ENCODE results near the gene NXPH1.

DNA sequence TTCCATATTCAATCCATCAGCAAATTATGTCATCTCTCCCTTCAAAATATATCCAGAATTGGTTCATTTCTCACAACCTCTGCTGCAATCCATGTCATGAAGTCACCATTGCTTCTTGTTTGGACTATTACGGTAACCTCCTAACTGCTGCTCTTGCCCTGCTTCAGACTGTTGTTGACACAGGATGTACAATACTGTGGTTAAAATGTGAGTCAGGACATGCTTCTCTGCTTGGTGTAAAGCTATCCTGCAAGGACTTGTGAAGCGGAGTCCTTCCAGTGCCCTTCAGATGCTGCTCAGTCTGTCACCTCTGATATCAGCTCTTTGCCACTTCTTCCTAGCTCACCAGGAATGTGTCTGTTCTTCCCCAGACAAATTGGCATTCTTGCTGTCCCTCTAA lies 10.4 kb upstream of the NXPH1 start:
- TF ChIP-seq, protein P1, sequence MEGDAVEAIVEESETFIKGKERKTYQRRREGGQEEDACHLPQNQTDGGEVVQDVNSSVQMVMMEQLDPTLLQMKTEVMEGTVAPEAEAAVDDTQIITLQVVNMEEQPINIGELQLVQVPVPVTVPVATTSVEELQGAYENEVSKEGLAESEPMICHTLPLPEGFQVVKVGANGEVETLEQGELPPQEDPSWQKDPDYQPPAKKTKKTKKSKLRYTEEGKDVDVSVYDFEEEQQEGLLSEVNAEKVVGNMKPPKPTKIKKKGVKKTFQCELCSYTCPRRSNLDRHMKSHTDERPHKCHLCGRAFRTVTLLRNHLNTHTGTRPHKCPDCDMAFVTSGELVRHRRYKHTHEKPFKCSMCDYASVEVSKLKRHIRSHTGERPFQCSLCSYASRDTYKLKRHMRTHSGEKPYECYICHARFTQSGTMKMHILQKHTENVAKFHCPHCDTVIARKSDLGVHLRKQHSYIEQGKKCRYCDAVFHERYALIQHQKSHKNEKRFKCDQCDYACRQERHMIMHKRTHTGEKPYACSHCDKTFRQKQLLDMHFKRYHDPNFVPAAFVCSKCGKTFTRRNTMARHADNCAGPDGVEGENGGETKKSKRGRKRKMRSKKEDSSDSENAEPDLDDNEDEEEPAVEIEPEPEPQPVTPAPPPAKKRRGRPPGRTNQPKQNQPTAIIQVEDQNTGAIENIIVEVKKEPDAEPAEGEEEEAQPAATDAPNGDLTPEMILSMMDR (IDR thresholded peaks at IDR 0.05), result no peak
- TF ChIP-seq POLR2A (IDR thresholded peaks at IDR 0.05), result no peak
